Measurements from ENCODE around the gene PDK2.

PDK2 gene

GRCh38 chr17:50097926-50098325 lies 2.8 kb downstream of the PDK2 start:
- no peak for TF ChIP-seq CTCF (conservative IDR thresholded peaks at IDR 0.05; ENCODE audit: low read depth, low read length)

GRCh38 chr17:50098583-50098982 lies 3.4 kb downstream of the PDK2 start:
- Histone ChIP-seq H3K4me3 (IDR thresholded peaks at IDR 0.05; ENCODE audit: insufficient read depth, low read depth, low read length) (no peak overlapping the region), H3K9ac (no peak overlapping the region), H3K79me2 (ENCODE audit: insufficient read depth, low read depth) (peaks cover 4% of the 10 kb centered on the region; the same call in 1 of the 2 replicates), H3K27ac (no peak overlapping the region), H3K36me3 (ENCODE audit: insufficient read depth) (no peaks in the 10 kb centered on the region), H4K20me1 (ENCODE audit: insufficient read depth) (no peaks in the 10 kb centered on the region), H3K4me1 (ENCODE audit: low read depth, poor library complexity, severe bottlenecking) (peaks cover 21% of the 10 kb centered on the region), H3K4me2 (no peak overlapping the region), H2AFZ (ENCODE audit: low read depth) (no peak overlapping the region), H3K27me3 (ENCODE audit: insufficient read depth, low read depth) (no peaks in the 10 kb centered on the region)
- no peak for TF ChIP-seq CTCF (conservative IDR thresholded peaks at IDR 0.05; ENCODE audit: low read depth, low read length)

More at GRCh38 chr17:50097926-50098325, 2.8 kb downstream of the PDK2 start:
- Histone ChIP-seq H2AFZ (ENCODE audit: low read depth) (no peak overlapping the region), H3K36me3 (ENCODE audit: insufficient read depth) (no peaks in the 10 kb centered on the region), H3K79me2 (ENCODE audit: insufficient read depth, low read depth) (peaks cover 4% of the 10 kb centered on the region; the same call in 1 of the 2 replicates), H3K27me3 (ENCODE audit: insufficient read depth, low read depth) (no peaks in the 10 kb centered on the region; the same call in 1 of the 2 replicates), H3K9ac (no peak overlapping the region), H3K4me1 (ENCODE audit: low read depth, poor library complexity, severe bottlenecking) (peaks cover 21% of the 10 kb centered on the region), H3K4me3 (IDR thresholded peaks at IDR 0.05; ENCODE audit: insufficient read depth, low read depth, low read length) (no peak overlapping the region), H3K27ac (no peak overlapping the region), H4K20me1 (ENCODE audit: insufficient read depth) (no peaks in the 10 kb centered on the region), H3K4me2 (no peak overlapping the region)

GRCh38 chr17:50099003-50099402 lies 3.9 kb downstream of the PDK2 start:
- Histone ChIP-seq H3K36me3 (ENCODE audit: insufficient read depth) (no peaks in the 10 kb centered on the region), H3K9ac (no peak overlapping the region), H2AFZ (ENCODE audit: low read depth) (no peak overlapping the region), H3K27me3 (ENCODE audit: insufficient read depth, low read depth) (no peaks in the 10 kb centered on the region), H3K4me2 (no peak overlapping the region), H4K20me1 (ENCODE audit: insufficient read depth) (no peaks in the 10 kb centered on the region), H3K79me2 (ENCODE audit: insufficient read depth, low read depth) (peaks cover 4% of the 10 kb centered on the region; the same call in 1 of the 2 replicates), H3K4me3 (IDR thresholded peaks at IDR 0.05; ENCODE audit: insufficient read depth, low read depth, low read length) (no peak overlapping the region), H3K27ac (no peak overlapping the region), H3K4me1 (ENCODE audit: low read depth, poor library complexity, severe bottlenecking) (peaks cover 18% of the 10 kb centered on the region)
- no peak for TF ChIP-seq CTCF (conservative IDR thresholded peaks at IDR 0.05; ENCODE audit: low read depth, low read length)

DNA sequence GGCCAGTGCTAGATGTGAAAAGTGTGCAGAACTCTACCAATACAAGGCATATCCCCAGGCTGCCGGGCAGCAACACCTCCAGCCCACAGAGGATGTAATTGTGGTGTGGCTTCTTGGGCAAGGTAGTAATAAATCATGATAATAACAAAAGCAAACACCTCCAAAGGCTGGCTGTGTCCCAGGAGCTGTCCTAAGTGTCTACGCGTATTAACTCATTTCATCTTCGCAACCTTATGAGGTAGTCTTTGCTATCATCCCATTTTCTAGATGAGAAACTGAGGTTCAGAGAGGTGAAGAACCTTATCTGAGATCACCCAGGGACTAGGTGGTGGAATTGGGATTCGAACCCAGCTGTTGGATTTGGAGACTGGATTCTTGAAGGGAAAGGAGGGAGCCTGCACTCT lies 5.3 kb downstream of the PDK2 start:
- Histone ChIP-seq H3K36me3 (ENCODE audit: insufficient read depth) (no peaks in the 10 kb centered on the region), H3K4me2 (no peak overlapping the region), H2AFZ (ENCODE audit: low read depth) (no peak overlapping the region), H4K20me1 (ENCODE audit: insufficient read depth) (no peaks in the 10 kb centered on the region), H3K79me2 (ENCODE audit: insufficient read depth, low read depth) (peaks cover 3% of the 10 kb centered on the region; the same call in 1 of the 2 replicates), H3K4me1 (ENCODE audit: low read depth, poor library complexity, severe bottlenecking) (peaks cover 12% of the 10 kb centered on the region), H3K27me3 (ENCODE audit: insufficient read depth, low read depth) (no peaks in the 10 kb centered on the region), H3K9ac (no peak overlapping the region), H3K4me3 (IDR thresholded peaks at IDR 0.05; ENCODE audit: insufficient read depth, low read depth, low read length) (no peak overlapping the region), H3K27ac (no peak overlapping the region)
- TF ChIP-seq CTCF (conservative IDR thresholded peaks at IDR 0.05; ENCODE audit: low read depth, low read length): no peak
